Chondrocyte (in vitro differentiated cells): ENCODE data around the gene EPHA4. TPM values are rescaled to one million over a fixed set of nuclear protein-coding genes. Genes with fewer than 3 reads are reported as not detected.

Experiments
- DNase-seq: peaks from one replicate; pipeline ENCODE4 v3.0.0; 2021; ENCODE audit warnings: mixed read lengths, low spot score
- H3K27ac Mint-ChIP-seq: one replicate; pipeline ENCODE4 v1.8.0; 2021; ENCODE audit warnings: mild to moderate bottlenecking, moderate library complexity, mixed read lengths; ENCODE audit not compliant: unreplicated experiment
- H3K27me3 Mint-ChIP-seq: 2 replicates; pipeline ENCODE4 v1.8.0; 2021; ENCODE audit warnings: low read depth, mixed read lengths
- H3K36me3 Mint-ChIP-seq: 2 replicates; pipeline ENCODE4 v1.8.0; 2021; ENCODE audit warnings: low read depth, mixed read lengths
- H3K4me1 Mint-ChIP-seq: 2 replicates; pipeline ENCODE4 v1.8.0; 2021; ENCODE audit warnings: low read depth, mild to moderate bottlenecking, mixed read lengths
- H3K4me3 Mint-ChIP-seq: one replicate; pipeline ENCODE4 v1.8.0; 2021; ENCODE audit warnings: mild to moderate bottlenecking, moderate library complexity, mixed read lengths; ENCODE audit not compliant: unreplicated experiment
- H3K9me3 Mint-ChIP-seq: 2 replicates; pipeline ENCODE4 v1.8.0; 2021; ENCODE audit warnings: low read depth, mixed read lengths
- total RNA-seq: library from RNA; stranded (reverse); gene quantifications from 3 replicates; pipeline ENCODE4 v1.2.1, GENCODE V29; 2021
- TF ChIP-seq, protein P1 (sequence below): fragments of 200-600 bp; sonication (generic); IDR thresholded peaks from 2 replicates; pipeline ENCODE4 v1.5.0; 2021; ENCODE audit warnings: antibody characterized with exemption, mild to moderate bottlenecking, moderate library complexity

Gene EPHA4
- total RNA-seq, 1 donor from 2014 or later: 3.9 TPM

DNA sequence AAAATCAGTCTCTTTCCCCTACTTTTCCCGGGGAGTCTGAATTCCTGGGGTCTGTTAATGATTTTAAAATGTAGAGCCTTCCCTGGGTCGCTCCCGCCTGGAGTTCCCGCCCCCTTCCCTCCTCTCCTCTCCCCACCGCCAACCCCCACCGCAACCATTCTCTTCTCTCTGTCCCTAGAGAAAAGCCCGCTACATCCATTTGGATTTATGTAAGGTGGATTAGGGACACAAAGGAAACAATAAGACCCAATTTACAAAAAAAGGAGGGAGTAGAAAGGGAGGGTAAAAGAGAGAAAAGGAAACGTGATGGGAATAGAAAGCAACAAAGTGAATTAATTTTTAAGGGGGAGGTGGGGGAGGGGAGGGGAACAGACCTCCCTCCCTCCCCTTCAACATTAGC is 2.2 kb downstream of the EPHA4 start:
- no peak overlapping the region for H3K4me3 Mint-ChIP-seq
- no peak overlapping the region for H3K27ac Mint-ChIP-seq
- H3K27me3 Mint-ChIP-seq: peaks cover 17% of the 10 kb centered on the region
- no peak for DNase-seq
- H3K36me3 Mint-ChIP-seq: no peaks in the 10 kb centered on the region
- peaks cover 37% of the 10 kb centered on the region for H3K4me1 Mint-ChIP-seq
- TF ChIP-seq, protein P1, sequence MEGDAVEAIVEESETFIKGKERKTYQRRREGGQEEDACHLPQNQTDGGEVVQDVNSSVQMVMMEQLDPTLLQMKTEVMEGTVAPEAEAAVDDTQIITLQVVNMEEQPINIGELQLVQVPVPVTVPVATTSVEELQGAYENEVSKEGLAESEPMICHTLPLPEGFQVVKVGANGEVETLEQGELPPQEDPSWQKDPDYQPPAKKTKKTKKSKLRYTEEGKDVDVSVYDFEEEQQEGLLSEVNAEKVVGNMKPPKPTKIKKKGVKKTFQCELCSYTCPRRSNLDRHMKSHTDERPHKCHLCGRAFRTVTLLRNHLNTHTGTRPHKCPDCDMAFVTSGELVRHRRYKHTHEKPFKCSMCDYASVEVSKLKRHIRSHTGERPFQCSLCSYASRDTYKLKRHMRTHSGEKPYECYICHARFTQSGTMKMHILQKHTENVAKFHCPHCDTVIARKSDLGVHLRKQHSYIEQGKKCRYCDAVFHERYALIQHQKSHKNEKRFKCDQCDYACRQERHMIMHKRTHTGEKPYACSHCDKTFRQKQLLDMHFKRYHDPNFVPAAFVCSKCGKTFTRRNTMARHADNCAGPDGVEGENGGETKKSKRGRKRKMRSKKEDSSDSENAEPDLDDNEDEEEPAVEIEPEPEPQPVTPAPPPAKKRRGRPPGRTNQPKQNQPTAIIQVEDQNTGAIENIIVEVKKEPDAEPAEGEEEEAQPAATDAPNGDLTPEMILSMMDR: no peak
- no peaks in the 10 kb centered on the region for H3K9me3 Mint-ChIP-seq

DNA sequence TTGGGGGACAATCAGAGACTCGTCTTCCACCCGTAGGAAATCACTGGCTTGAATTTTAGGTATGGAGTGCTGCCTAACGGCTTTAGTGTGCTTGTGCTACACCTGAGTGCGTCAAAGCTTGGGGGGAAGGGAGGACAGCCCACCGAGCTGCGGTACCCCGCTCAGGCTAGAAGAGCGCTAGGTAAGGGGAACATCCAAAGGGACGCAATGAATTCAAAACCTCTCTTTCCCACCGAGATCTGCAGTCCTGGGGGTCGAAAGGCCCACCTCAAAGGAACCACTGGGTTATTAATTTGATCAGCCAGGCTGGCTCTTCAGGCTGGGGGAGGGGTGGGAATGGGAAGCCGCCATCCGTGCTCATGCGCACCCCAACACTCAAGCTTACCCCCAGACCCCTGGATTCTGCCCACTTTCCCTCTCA is 2.7 kb downstream of the EPHA4 start:
- H3K27ac Mint-ChIP-seq: no peak overlapping the region
- H3K4me1 Mint-ChIP-seq: peaks cover 37% of the 10 kb centered on the region
- TF ChIP-seq, protein P1: no peak

DNA sequence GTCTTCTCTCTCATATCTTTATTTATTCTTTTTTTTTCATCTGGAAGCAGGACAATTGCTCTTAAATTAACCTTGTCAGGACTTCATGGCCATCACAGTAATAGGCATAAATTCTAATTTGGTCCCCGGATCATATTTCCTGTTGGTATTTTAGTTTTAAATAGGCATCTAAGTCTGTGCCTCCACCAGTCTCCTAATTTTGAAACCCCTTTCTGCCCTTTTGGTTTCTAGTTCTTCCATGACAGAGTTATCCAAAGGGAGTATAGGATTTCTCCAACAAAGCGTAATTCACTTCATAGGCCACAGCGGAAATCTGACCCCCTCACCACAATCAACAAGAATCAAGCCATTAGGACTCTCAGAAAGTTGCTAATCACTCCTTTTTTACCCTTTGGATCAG is 3.8 kb downstream of the EPHA4 start:
- Mint-ChIP-seq H3K9me3 (no peaks in the 10 kb centered on the region), H3K4me1 (peaks cover 29% of the 10 kb centered on the region), H3K36me3 (no peaks in the 10 kb centered on the region), H3K27me3 (peaks cover 11% of the 10 kb centered on the region), H3K4me3 (no peak overlapping the region), H3K27ac (no peak overlapping the region)
- DNase-seq: no peak
- TF ChIP-seq, protein P1: no peak

More for the DNA sequence above, 2.7 kb downstream of the EPHA4 start:
- DNase-seq: no peak
- no peak overlapping the region for H3K4me3 Mint-ChIP-seq
- H3K9me3 Mint-ChIP-seq: no peaks in the 10 kb centered on the region
- H3K36me3 Mint-ChIP-seq: no peaks in the 10 kb centered on the region
- peaks cover 13% of the 10 kb centered on the region for H3K27me3 Mint-ChIP-seq

DNA sequence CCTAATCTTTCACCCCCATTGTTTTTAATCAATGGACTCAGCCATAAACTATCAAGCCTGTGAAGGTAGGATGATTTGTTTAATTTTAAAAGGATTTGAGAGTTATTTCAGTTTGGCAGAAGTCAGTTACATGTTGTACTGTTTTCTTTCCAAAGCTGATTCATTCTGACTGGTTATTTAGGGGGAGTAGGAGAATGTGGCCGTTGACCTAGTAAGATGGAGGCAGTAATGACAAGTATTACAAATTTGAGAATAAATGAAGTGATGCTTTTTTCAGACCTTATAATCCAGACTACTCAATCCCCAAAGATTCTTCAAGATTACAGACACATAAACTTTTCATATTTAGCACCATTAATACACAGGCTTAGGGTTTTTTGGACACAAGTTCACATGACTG is 4.3 kb downstream of the EPHA4 start:
- Mint-ChIP-seq H3K36me3 (peaks cover 2% of the 10 kb centered on the region), H3K4me3 (no peak overlapping the region), H3K4me1 (peaks cover 29% of the 10 kb centered on the region), H3K27me3 (peaks cover 11% of the 10 kb centered on the region), H3K27ac (no peak overlapping the region), H3K9me3 (no peaks in the 10 kb centered on the region)
- no peak for DNase-seq
- TF ChIP-seq, protein P1: no peak

DNA sequence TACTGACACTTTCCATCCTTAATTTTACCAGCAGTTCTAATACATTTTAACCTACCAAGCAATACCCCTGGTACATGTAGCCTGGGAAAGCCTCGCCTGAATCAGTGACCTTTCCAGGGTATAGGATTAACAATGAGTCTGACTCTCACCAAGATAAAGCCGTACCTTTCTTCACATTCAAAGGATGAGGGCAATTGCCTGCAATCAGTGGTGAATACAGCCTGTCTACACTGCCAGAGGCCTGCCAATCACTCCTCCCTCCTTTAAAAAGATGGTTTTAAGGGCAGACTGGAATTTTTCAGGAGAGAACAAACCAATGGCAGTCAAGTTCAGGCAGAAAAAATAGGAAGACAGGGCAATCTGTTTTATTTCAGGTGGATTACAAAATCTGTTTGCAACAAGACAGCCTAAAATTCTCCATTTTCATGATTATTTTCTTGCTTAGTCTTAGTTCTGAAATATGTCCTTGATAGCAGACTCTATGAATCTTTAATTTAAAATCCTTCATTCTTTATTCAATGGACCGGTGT is 4.8 kb downstream of the EPHA4 start:
- Mint-ChIP-seq H3K27ac (no peak overlapping the region), H3K4me3 (no peak overlapping the region), H3K27me3 (peaks cover 11% of the 10 kb centered on the region), H3K9me3 (no peaks in the 10 kb centered on the region), H3K4me1 (peaks cover 29% of the 10 kb centered on the region), H3K36me3 (peaks cover 2% of the 10 kb centered on the region)
- TF ChIP-seq, protein P1: no peak
- DNase-seq: no peak
